Cardiac septum (tissue), 1 donor: ENCODE data around the gene DUS3L. TPM values are rescaled to one million over a fixed set of nuclear protein-coding genes. Genes with fewer than 3 reads are reported as not detected.

Experiments used
- DNase-seq: peaks from one replicate; pipeline ENCODE4 v3.0.0-alpha.2; 2020; ENCODE audit warnings: low spot score
- intact Hi-C: fragments of 100-400 bp; cut with DNase I; formaldehyde crosslinking; loops from one replicate; pipeline ENCODE4 v1.14.0; 2022
- total RNA-seq: library from RNA; stranded (reverse); fragmentation: NEBNext Ultra II Directional; extraction: Animal tissue kit (Norgen Biotek cat#: 25700); gene quantifications from one replicate; pipeline ENCODE4 v1.2.1, GENCODE V29; 2021
- donor health status: DM: no; HTN: no; CAD: no.

DUS3L gene
- total RNA-seq, 1 donor from 2014 or later: 21.6 TPM

DNA sequence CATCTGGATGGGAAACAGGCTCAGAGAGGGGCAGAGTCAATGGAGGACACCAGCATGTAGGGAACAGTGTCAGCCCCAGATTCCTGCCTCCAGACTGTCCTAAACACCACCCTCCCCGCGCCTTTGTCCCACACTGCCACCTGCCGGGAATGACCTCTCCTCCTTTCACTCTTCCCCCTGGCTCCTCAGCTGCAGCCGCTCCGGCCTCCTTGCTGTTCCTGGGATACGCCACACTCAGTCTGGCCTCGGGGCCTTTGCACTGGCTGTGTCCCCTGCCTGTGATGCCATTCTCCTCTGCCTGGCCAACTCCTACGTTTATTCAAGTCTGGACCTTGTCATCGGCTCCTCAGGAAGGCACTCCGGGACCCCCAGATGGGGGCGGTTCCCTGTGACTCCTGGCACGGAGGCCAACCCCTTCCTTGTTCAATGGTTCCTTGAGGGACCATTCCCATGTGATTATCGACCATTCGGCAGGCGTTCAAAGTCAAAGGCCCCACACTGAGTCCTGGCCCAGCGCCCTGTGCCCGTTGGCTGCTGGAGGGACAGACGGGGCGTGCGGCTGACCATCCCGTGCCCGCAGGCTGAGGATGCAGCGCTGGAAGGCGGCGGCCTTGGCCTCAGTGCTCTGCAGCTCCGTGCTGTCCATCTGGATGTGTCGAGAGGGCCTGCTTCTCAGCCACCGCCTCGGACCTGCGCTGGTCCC is 32.8 kb upstream of the DUS3L start:
- intact Hi-C loops: loop anchor here (2.0 kb wide), 1 partner anchor 17 kb away; no protein-coding TSS in a partner anchor
- no peak for DNase-seq

DNA sequence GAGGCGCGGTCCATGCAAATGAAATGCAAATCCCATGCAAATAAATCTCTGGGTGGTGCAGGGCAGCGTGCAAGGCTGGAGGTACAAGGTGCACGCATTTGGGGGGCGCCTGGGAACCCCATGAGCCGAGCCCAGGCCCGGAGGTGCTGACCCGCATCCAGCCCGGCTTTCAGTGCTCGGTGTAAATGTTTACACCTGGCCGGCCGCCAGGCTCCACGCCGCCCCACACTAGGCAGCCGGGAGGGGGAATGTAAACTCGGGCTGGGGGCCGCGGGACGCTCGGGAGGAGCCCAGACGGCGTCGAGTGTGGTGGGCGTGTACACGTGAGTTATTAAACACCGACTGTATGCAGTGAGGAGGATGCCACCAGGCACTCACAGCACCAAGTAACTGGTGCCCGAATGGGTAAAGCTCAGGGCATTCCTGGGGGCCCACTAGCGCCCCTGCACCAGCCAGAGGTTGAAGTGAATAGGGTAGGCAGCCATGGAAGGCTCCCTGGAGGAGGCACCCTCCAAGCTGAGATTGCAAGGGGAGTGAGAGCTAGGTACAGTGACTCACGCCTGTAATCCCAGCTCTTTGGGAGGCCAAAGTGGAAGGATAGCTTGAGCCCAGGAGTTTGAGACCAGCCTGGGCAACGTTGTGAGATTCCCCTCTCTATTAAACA is 31.4 kb upstream of the DUS3L start:
- intact Hi-C loops: no loop called here
- DNase-seq: no peak

- intact Hi-C loops: no loop called here
- no peak for DNase-seq
These were observed 30.7 kb upstream of the DUS3L start for GRCh38 chr19:5821521-5822180.

DNA sequence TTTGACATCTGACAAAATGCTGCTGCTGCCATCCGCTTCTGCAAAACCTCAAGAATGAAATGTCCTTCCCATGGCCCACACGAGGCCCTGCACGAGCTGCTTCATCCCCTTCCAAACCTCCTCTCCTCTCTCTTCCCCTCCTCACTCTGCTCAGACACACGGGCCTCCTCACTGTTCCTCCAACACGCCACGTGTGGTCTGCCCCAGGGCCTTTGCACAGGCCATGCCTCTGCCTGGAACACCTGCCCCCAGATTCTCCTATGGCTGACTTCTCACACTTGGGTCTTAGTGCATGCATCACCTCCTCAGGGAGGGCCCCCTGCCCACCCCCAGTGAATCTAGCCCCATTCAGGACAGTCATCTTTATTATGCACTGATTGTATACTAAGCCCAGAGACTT is 29.8 kb upstream of the DUS3L start:
- no peak for DNase-seq
- intact Hi-C loops: no loop called here

DNA sequence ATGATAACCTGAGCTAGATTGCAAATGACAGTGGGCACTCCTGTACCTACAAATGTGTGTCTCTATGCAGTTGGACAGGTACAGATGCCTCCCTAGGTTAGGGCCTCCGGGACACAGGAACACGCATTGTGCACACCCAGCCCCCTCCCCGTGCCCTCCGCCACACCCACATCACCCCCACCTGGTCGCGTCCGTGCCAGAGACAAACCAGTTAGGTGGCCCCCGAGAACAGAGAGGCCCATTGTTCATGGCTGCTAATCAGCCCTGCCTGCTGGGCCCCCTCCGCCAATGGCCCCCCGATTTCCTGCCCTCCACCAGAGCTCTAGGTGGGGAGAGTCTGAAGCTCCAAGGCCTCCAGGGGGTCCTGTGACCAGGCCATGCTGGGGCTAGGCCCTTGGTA is 27.6 kb upstream of the DUS3L start:
- intact Hi-C loops: no loop called here
- DNase-seq: no peak

DNA sequence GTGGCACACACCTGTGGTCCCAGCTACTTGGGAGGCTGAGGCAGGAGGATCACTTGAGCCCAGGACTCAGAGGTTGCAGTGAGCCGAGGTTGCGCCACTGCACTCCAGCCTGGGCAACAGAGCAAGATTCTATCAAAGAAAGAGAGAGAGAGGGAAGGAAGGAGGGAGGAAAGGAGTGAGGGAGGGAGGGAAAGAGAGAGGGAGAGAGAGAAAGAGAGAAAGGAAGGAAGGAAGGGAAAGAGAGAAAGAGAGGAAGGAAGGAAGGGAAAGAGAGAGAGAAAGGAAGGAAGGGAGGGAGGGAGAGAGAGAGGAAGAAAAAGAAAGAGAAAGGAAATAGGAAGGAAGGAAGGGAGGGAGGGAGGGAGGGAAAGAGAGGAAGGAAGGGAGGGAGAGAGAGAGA is 26.3 kb upstream of the DUS3L start:
- DNase-seq: no peak
- intact Hi-C loops: no loop called here

DNA sequence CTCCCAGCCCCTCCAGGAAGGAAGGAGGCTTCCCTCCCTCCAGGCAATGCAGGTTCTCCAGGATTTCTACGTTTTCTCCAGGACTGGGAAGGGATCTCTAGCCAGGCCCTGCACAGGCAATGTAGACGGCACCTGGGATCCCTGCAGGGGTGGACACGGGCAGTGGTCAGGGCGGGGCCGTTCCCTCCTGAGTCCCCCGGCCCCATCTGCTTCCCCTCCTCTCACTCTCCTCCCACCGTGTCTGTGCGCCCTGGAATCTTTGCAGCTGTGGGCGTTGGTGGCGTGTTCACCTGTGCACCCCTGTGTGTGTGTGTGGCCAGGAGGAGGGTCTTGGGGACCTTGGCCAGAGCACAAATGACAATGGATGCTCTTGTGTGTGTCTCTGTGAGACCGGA is 23.9 kb upstream of the DUS3L start:
- intact Hi-C loops: no loop called here

DNA sequence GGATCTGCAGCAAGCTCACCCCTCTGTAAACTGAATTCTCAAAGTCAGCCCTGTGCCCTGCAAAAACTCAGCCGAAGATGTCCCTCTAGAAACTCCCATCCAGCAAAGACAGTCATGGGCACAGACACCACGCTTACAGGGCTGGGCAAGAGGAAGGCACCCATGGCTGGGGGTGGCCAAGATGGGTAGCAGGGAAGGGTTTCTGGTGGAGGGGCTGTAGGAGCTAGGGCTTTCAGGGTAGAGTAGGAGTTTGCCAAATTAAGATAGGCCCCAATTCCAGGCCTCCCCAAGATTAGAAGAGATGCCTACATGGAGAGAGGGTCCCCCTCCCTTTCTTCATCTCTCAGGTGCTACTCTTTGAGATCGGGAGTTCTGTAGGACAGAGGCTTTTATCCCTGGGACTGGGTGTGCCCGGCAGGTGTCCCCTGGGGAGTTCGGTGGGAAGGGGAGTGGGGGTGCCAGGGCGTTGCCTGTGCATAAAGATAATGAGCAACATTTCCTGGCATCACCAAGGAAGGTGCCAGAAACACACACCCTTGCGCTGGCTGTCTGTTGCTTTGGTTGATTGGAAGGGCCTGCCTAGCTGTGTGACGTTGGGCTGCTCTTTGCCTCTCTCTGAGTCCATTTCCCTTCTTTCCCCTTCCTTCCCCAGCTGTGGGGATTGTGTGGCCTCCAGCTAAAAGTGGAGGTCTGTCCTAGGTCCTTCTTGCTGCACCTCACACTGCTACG is 23.3 kb upstream of the DUS3L start:
- intact Hi-C loops: no loop called here
- no peak for DNase-seq

More for the DNA sequence above, 23.9 kb upstream of the DUS3L start:
- DNase-seq: no peak

- intact Hi-C loops: no loop called here
- no peak for DNase-seq
These were observed 20.2 kb upstream of the DUS3L start for GRCh38 chr19:5811117-5811516.

GRCh38 chr19:5809469-5809868 is 18.5 kb upstream of the DUS3L start:
- intact Hi-C loops: no loop called here
- DNase-seq: no peak

- no peak for DNase-seq
- intact Hi-C loops: no loop called here
These were observed 18.1 kb upstream of the DUS3L start for GRCh38 chr19:5809053-5809452.

GRCh38 chr19:5808120-5808816 is 17.3 kb upstream of the DUS3L start:
- intact Hi-C loops: no loop called here
- no peak for DNase-seq

DNA sequence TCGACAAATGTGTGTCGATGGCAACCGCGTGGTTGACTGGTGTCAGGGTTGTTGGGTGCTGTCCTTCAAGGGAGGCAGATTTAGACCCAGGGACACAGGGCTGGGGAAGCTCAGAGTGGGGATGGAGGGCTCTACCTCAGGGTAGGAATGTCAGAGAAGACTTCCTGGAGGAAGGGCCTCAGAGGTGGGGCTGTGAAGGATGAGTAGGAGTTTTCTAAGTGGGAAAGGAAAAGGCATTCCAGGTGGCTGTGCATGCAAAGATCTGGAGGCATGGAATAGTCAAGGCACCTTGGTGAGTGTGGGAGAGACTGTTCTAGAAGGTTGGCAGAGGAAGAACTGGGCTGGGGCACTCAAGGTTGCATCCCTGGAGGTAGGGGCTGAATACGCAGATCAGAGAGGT is 15.9 kb upstream of the DUS3L start:
- no peak for DNase-seq
- intact Hi-C loops: loop anchor here (2.0 kb wide), 1 partner anchor 18 kb away; no protein-coding TSS in a partner anchor

GRCh38 chr19:5806133-5806489 is 15.1 kb upstream of the DUS3L start:
- DNase-seq: no peak
- intact Hi-C loops: loop anchor here (2.0 kb wide), 1 partner anchor 19 kb away; no protein-coding TSS in a partner anchor

DNA sequence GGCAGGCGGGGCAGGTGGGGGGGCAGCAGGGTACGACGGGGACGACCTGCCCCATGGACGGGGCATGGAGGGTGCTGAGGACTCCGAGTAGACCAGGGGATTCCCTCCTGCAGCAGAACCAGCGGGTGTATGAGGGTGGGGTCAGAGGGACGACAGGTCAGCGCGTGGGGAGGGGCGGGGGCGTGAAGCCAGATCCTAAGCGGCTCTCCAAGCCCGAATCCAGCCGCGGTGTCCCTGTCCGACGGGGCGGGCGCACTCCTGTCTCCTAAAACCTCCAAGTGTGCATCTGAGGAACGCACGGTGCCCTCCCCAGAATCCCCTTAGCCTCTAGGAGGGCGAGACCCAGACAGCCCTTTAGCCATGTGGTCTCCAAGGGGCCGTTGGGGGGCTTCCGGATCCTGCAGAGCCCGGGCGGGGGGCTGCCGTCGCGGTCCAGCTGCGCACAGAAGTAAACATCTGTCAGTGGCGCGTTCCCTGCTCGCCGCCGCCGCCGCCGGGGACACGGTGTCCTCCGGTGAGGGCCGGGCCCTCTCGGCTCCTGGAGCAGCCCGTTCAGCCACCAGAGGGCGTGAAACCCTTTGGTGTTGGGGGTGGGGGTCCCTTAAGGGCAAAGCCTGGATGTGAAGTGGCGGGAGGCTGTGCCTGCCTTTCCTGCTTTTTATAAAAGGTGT is 14.6 kb upstream of the DUS3L start:
- no peak for DNase-seq
- intact Hi-C loops: loop anchor here (1.0 to 2.0 kb wide), 2 partner anchors 19 to 87 kb away; no protein-coding TSS in a partner anchor

GRCh38 chr19:5804516-5805461 is 13.8 kb upstream of the DUS3L start, which contains the start of gene NRTN:
NRTN (plus strand) TSS chr19:5805067; CDS start chr19:5824166, 19,099 bp downstream.
- intact Hi-C loops: loop anchor here (1.0 to 5.0 kb wide), 2 partner anchors 88 to 163 kb away; no protein-coding TSS in a partner anchor
- no peak for DNase-seq

DNA sequence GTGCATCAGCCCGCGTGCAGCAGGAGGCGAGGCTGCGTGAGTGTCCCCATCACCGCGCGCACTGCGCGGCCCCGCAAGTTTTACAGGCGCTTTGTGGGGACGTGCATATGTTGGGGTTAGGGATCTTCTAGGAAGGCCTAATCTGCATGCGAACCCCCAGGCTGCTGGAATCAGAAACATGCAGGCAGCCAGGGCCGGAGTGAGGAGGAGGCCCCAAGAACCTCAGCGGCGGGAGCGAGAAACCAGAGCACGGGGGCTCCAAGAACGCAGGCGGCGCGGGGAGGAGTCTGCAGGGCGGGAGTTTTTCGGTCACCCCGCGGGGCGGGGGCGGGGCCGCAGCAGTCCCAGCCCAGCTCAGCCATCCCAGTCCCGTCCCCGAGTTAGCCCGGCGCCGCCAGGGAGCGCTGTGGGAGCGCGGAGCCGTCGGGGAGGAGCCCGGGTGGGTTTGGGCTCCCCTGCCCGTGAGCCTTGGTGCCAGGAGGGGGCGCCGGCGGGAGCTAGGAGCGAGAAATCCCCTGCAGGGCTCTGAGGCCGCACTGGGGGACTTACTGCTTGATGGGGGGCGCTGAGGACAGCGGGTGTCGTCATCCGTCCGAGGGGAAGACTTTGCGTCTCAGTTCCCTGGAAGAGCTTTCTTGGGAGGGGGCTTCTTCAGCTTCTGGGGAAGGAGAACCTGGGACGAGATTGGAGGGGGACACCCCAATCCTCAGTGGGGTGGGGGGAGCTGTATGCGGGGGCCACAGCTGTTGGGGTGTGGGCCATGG is 13.0 kb upstream of the DUS3L start:
- peak; percentile 93 for DNase-seq
- intact Hi-C loops: loop anchor here (5.0 kb wide), 1 partner anchor 163 kb away; no protein-coding TSS in a partner anchor
